H1 (cell line): ENCODE results near the gene PAXX. TPM values are rescaled to one million over a fixed set of nuclear protein-coding genes. Genes with fewer than 3 reads are reported as not detected.

ENCODE experiments used
- BCL11A ChIP-seq, 2 experiments: IDR thresholded peaks; one replicate each; pipeline ENCODE4 v1.6.1; 2011; ENCODE audit warnings: low read depth in 2 of 2, low read length in 2 of 2, mild to moderate bottlenecking in 2 of 2
- CHD7 ChIP-seq: fragments of 300-600 bp; sonication (generic); IDR thresholded peaks from 2 replicates; pipeline ENCODE4 v1.7.1; 2012; ENCODE audit warnings: low read length, moderate library complexity, mild to moderate bottlenecking, inconsistent platforms; ENCODE audit not compliant: insufficient replicate concordance
- NANOG ChIP-seq: IDR thresholded peaks from 2 replicates; pipeline ENCODE4 v1.6.1; 2011; ENCODE audit warnings: low read length, low read depth, mild to moderate bottlenecking, inconsistent platforms; ENCODE audit not compliant: insufficient read depth, poor library complexity, severe bottlenecking
- POLR2AphosphoS5 ChIP-seq: IDR thresholded peaks from 2 replicates; pipeline ENCODE4 v1.6.1; 2011; ENCODE audit warnings: low read depth, low read length
- polyA plus RNA-seq, 7 experiments: library from polyadenylated mRNA; depleted of rRNA in 3 of 7; stranded (reverse) in 5 of 7; unstranded in 2 of 7; fragments of >200 nt in 5 of 7; fragments of 200-250 nt in 2 of 7; gene quantifications; 1 replicate in 5 of 7; 2 replicates in 1 of 7; 4 replicates in 1 of 7; pipeline versions ENCODE4 v1.2.1 to v1.2.3, GENCODE V29; 2011 to 2013; ENCODE audit warnings: missing spikeins in 2 of 7, mixed read lengths in 2 of 7
- total RNA-seq: library from RNA; stranded (reverse); fragmentation: NEBNext Ultra II Directional; extraction: Animal tissue kit (Norgen Biotek cat#: 25700); gene quantifications from 2 replicates; pipeline ENCODE4 v1.2.1, GENCODE V29; 2021

PAXX gene
- total and polyA plus RNA-seq, 2 of the 8 experiments (the other 6 are each of a cell fraction or from before 2014, with no cell fraction given): 43.4 to 45.9 TPM

- TF ChIP-seq POLR2AphosphoS5: no peak
- no peak for TF ChIP-seq CHD7
- no peak for TF ChIP-seq BCL11A (IDR thresholded peaks at IDR 0.05; ENCODE audit: low read depth in 2 of 2, low read length in 2 of 2)
- no peak for TF ChIP-seq NANOG
These were observed 36.9 kb upstream of the PAXX start (continued) for GRCh38 chr9:136955202-136955942.
